SK-N-SH (cell line): ENCODE data around the gene CLEC16A. TPM values are rescaled to one million over a fixed set of nuclear protein-coding genes. Genes with fewer than 3 reads are reported as not detected.

Source experiments
- CTCF ChIA-PET: fragments of 300-600, 350-600 bp; formaldehyde crosslinking; extraction: SDS; loops from one replicate; lab custom pipeline; 2021; lab: Yijun Ruan, JAX
- POLR2A ChIA-PET: fragments of 350-600 bp; sonication (Branson Sonifier 250); formaldehyde crosslinking; extraction: SDS; loops from one replicate; lab custom pipeline; 2020; ENCODE audit warnings: antibody characterized with exemption, inconsistent platforms; lab: Yijun Ruan, JAX
- DNase-seq: peaks from one replicate; pipeline ENCODE4 v3.0.0; 2012
- H2AFZ ChIP-seq: fragments of 200-600 bp; sonication (generic); 2 replicates; pipeline ENCODE4 v1.8.1; 2016; ENCODE audit warnings: antibody characterized with exemption, mild to moderate bottlenecking, low read depth
- H3F3A ChIP-seq: fragments of 200-600 bp; sonication (generic); replicated peaks from 2 replicates; pipeline ENCODE3; 2016; ENCODE audit warnings: antibody characterized with exemption, mild to moderate bottlenecking; ENCODE audit not compliant: insufficient read depth
- H3K27ac ChIP-seq, 2 experiments: fragments of 200-500 bp in 1 of 2; fragments of 200-600 bp in 1 of 2; sonication (Bioruptor generic) in 1 of 2; sonication (generic), shearing (Covaris generic) in 1 of 2; 2 replicates each; pipeline versions ENCODE4 v1.5.1 to v1.6.1; 2014 to 2016; ENCODE audit warnings: low read depth in 2 of 2, inconsistent platforms in 1 of 2, low read length in 1 of 2, mild to moderate bottlenecking in 1 of 2, mixed read lengths in 1 of 2
- H3K27me3 ChIP-seq: fragments of 200-600 bp; sonication (generic), shearing (Covaris generic); 2 replicates; pipeline ENCODE4 v1.6.1; 2016; ENCODE audit warnings: mixed run types; ENCODE audit not compliant: insufficient read depth
- H3K36me3 ChIP-seq, 2 experiments: fragments of 200-500 bp in 1 of 2; fragments of 200-600 bp in 1 of 2; sonication (Bioruptor generic) in 1 of 2; sonication (generic) in 1 of 2; replicated peaks in 1 of 2; 2 replicates each; pipeline versions ENCODE3 to v1.5.1; 2014 to 2016; ENCODE audit warnings: low read length in 1 of 2, mild to moderate bottlenecking in 1 of 2; ENCODE audit not compliant: insufficient read depth in 2 of 2, control insufficient read depth in 1 of 2
- H3K4me1 ChIP-seq, 2 experiments: fragments of 200-500 bp in 1 of 2; fragments of 200-600 bp in 1 of 2; sonication (Bioruptor generic) in 1 of 2; sonication (generic), shearing (Covaris generic) in 1 of 2; 2 replicates each; pipeline versions ENCODE4 v1.5.1 to v1.6.1; 2014 to 2016; ENCODE audit warnings: low read depth in 1 of 2, low read length in 1 of 2, mixed run types in 1 of 2; ENCODE audit not compliant: insufficient read depth in 2 of 2, control insufficient read depth in 1 of 2
- H3K4me2 ChIP-seq: fragments of 200-600 bp; sonication (generic), shearing (Covaris generic); 2 replicates; pipeline ENCODE4 v1.6.1; 2017; ENCODE audit warnings: mixed run types
- H3K4me3 ChIP-seq, 2 experiments: fragments of 200-500 bp in 1 of 2; fragments of 200-600 bp in 1 of 2; sonication (Bioruptor generic) in 1 of 2; sonication (generic), shearing (Covaris generic) in 1 of 2; 2 replicates each; pipeline versions ENCODE4 v1.5.1 to v1.8.1; 2014 to 2016; ENCODE audit warnings: low read depth in 2 of 2, inconsistent platforms in 1 of 2, low read length in 1 of 2, mild to moderate bottlenecking in 1 of 2, mixed read lengths in 1 of 2, moderate library complexity in 1 of 2
- H3K79me2 ChIP-seq: fragments of 200-600 bp; sonication (generic); 2 replicates; pipeline ENCODE4 v1.8.1; 2017; ENCODE audit warnings: mild to moderate bottlenecking; ENCODE audit not compliant: insufficient read depth
- H3K9ac ChIP-seq: fragments of 200-600 bp; sonication (generic); 2 replicates; pipeline ENCODE4 v1.6.1; 2017; ENCODE audit warnings: mixed run types
- H3K9me2 ChIP-seq: fragments of 200-600 bp; sonication (generic); 2 replicates; pipeline ENCODE4 v1.6.1; 2017; ENCODE audit warnings: mixed run types
- H3K9me3 ChIP-seq: fragments of 200-600 bp; sonication (generic); 2 replicates; pipeline ENCODE4 v1.6.1; 2017; ENCODE audit warnings: mixed run types, mild to moderate bottlenecking, moderate library complexity
- H4K20me1 ChIP-seq: fragments of 200-600 bp; sonication (generic); 2 replicates; pipeline ENCODE4 v1.6.1; 2017; ENCODE audit warnings: mild to moderate bottlenecking, mixed run types; ENCODE audit not compliant: insufficient read depth
- FOSL2 ChIP-seq: IDR thresholded peaks from 2 replicates; pipeline ENCODE4 v1.4.0; 2012; ENCODE audit warnings: low read depth, mild to moderate bottlenecking, moderate library complexity, borderline replicate concordance
- JUND ChIP-seq: IDR thresholded peaks from 2 replicates; pipeline ENCODE4 v1.4.0; 2012
- NFIC ChIP-seq: IDR thresholded peaks from 2 replicates; pipeline ENCODE4 v1.4.0; 2012; ENCODE audit warnings: borderline replicate concordance
- NRF1 ChIP-seq: IDR thresholded peaks from 2 replicates; pipeline ENCODE4 v1.6.1; 2012; ENCODE audit warnings: low read depth, mild to moderate bottlenecking, low read length
- POLR2AphosphoS5 ChIP-seq: IDR thresholded peaks from 2 replicates; pipeline ENCODE4 v1.6.1; 2012; ENCODE audit warnings: low read depth, low read length
- RFX5 ChIP-seq: IDR thresholded peaks from 2 replicates; pipeline ENCODE4 v1.6.1; 2012; ENCODE audit warnings: mild to moderate bottlenecking, improper control_type of control experiment, low read length
- TCF12 ChIP-seq: IDR thresholded peaks from 2 replicates; pipeline ENCODE4 v1.4.0; 2012
- WGBS: methylation state at CpG from one replicate; pipeline ENCODE4 v1.1.6; 2017; ENCODE audit warnings: low lambda C conversion rate; 5-methylcytosine and 5-hydroxymethylcytosine counted together
- polyA plus RNA-seq, 3 experiments: library from polyadenylated mRNA; depleted of rRNA; stranded (reverse); fragments of >200 nt; gene quantifications; 2 replicates each; pipeline ENCODE4 v1.2.3, GENCODE V29; 2012

CLEC16A gene
- polyA plus RNA-seq, 1 of the 3 experiments (the other 2 are of a cell fraction), result 13.7 TPM

DNA sequence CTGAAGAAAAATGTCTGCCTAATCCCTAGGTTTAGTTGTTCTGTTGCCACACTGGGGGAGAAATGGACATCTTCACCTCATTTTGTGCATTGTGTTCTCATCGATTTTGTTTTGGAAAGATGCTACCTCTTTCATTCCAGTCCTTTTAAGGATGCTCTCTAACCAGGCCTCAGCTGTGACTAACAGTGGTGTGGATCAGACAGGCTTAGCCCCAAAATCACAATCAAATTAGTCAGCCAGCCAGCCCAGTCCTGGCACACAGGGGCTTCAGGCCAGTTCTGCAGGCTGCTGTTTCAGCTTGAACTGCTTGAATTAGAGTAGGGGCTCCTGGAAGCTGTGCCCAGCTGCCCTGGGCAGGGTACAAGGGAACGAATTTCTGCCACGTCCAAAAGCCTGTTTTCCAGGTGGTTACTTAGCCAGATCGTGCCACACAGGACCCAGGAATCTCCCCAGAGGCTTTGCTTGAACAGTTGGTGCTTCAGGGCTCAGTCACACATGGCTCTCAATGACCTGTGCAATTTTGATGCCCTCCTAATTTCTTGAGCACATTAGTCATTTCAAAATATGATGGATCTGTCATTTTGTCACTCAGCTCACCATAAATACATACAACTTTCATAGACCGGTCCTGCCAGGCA lies 60.7 kb downstream of the CLEC16A start:
- Histone ChIP-seq H3K9me2 (no peaks in the 10 kb centered on the region), H3K4me2 (0 out of 2 replicates have a peak overlapping the region, but pooled peaks have one; percentile 9), H3K4me1 (peaks cover 9 to 12% of the 10 kb centered on the region in 2 experiments; a peak in 1 of 4 replicates), H3K9me3 (no peaks in the 10 kb centered on the region), H2AFZ (no peak overlapping the region), H3F3A (peaks cover 3% of the 10 kb centered on the region), H3K27me3 (no peaks in the 10 kb centered on the region), H4K20me1 (no peaks in the 10 kb centered on the region)
- DNase-seq, result no peak
- CTCF ChIA-PET, result interaction anchor here (0.8 to 2.0 kb wide), 3 partner anchors 11 to 251 kb away, joined by 3 to 8 read pairs (median 3); partner anchors contain the start of gene SOCS1
- WGBS, result 54% methylated on average over 3 of the region's 5 CpGs
- POLR2A ChIA-PET, result no interaction called here
- TF ChIP-seq TCF12, result peak; percentile 36
- 0 out of 2 replicates have a peak, but pooled peaks have one; percentile 19 for TF ChIP-seq JUND
- no peak for TF ChIP-seq RFX5
- TF ChIP-seq, all 33 proteins: peak for 2
- Histone ChIP-seq H3K79me2 (no peaks in the 10 kb centered on the region), H3K27ac (peak overlapping the region; percentile 2 to 35; a peak in 2 of 4 replicates), H3K9ac (no peak overlapping the region), H3K4me3 (no peak overlapping the region), H3K36me3 (peaks cover 0 to 11% of the 10 kb centered on the region in 2 experiments)

DNA sequence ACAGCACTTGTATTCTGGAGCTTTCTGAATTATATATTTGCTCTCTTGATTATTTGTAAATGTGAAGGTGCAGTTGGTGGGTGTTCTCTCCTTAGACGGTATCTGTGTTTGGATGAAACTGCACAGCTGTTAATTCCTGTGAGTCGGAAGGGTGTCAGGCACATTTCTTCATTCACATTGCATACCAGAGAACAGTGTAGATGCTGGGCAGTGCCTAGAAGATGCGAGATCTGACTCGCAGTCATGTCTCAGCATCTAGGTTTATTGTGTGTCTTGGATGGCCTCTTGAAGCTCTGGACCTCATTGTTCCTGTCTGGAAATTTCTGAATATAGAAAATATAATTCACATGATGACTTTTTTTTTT lies 61.2 kb downstream of the CLEC16A start:
- Histone ChIP-seq H2AFZ (no peak overlapping the region), H3K9me2 (no peaks in the 10 kb centered on the region), H3K36me3 (peaks cover 0 to 11% of the 10 kb centered on the region in 2 experiments), H3K4me2 (no peak overlapping the region), H3K4me3 (no peak overlapping the region), H3K79me2 (no peaks in the 10 kb centered on the region), H4K20me1 (no peaks in the 10 kb centered on the region), H3F3A (peaks cover 3% of the 10 kb centered on the region), H3K27ac (peak overlapping the region in 1 of 2 experiments; percentile 35; a peak in 2 of 4 replicates), H3K4me1 (peaks cover 9 to 12% of the 10 kb centered on the region in 2 experiments; a peak in 1 of 4 replicates), H3K9me3 (no peaks in the 10 kb centered on the region), H3K9ac (no peak overlapping the region), H3K27me3 (no peaks in the 10 kb centered on the region)
- CTCF ChIA-PET, result interaction anchor here (0.8 to 2.0 kb wide), 3 partner anchors 10 to 250 kb away, joined by 3 to 8 read pairs (median 3); partner anchors contain the start of gene SOCS1
- POLR2A ChIA-PET, result no interaction called here
- no peak for TF ChIP-seq FOSL2
- TF ChIP-seq TCF12, result peak; percentile 34; the same call in 1 of the 2 replicates
- no peak for TF ChIP-seq POLR2AphosphoS5
- no peak for TF ChIP-seq NRF1
- no peak for DNase-seq
- 66% methylated on average over 4 of the region's 4 CpGs for WGBS

DNA sequence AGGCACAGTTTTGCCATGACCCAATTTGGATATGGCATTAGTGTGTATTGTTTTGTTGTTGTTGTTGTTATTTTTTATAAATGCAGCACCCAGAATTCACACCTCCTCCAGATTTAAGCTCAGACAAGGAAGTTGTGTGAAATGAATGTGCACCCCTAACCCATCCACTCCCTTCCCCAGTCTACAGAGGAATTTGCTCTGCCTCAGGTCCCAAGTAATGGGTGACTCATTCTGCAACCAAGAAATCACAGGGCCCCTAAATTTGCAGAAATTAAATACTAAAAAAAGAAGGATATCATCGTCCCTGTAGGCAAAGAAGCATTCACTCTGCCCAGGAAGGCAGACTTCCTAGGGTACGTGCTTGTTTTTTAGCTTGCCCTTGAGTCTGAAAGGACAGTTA lies 62.3 kb downstream of the CLEC16A start:
- WGBS, result 60% methylated on average over 2 of the region's 2 CpGs
- TF ChIP-seq NFIC, result no peak
- H3K4me3 ChIP-seq, result no peak overlapping the region
- no peak overlapping the region for H3K9ac ChIP-seq
- no peak for DNase-seq
- H3K27ac ChIP-seq, result no peak overlapping the region
- H3K79me2 ChIP-seq, result no peaks in the 10 kb centered on the region
- CTCF ChIA-PET, result interaction anchor here (1.2 to 2.0 kb wide), 3 partner anchors 13 to 390 kb away, joined by 3 to 8 read pairs (median 5); partner anchors contain the start of gene SOCS1
- H3K4me2 ChIP-seq, result no peak overlapping the region
- POLR2A ChIA-PET, result no interaction called here
- H3K9me3 ChIP-seq, result no peaks in the 10 kb centered on the region
- H4K20me1 ChIP-seq, result no peaks in the 10 kb centered on the region
- no peak overlapping the region for H2AFZ ChIP-seq
- H3F3A ChIP-seq, result peaks cover 3% of the 10 kb centered on the region
- H3K9me2 ChIP-seq, result no peaks in the 10 kb centered on the region
- peaks cover 0 to 11% of the 10 kb centered on the region in 2 experiments for H3K36me3 ChIP-seq
- peaks cover 9 to 12% of the 10 kb centered on the region in 2 experiments; a peak in 1 of 4 replicates for H3K4me1 ChIP-seq
- H3K27me3 ChIP-seq, result no peaks in the 10 kb centered on the region
